ENCODE results near the gene LRFN2.

Gene LRFN2

GRCh38 chr6:40579101-40579500 is 8.1 kb downstream of the LRFN2 start:
- H3F3A ChIP-seq (ENCODE audit: control insufficient read depth, insufficient read depth), result no peaks in the 10 kb centered on the region
- no peak overlapping the region for H3K27ac ChIP-seq (ENCODE audit: low read depth, low read length)
- no peaks in the 10 kb centered on the region for H3K9me3 ChIP-seq (ENCODE audit: control insufficient read depth, insufficient read depth, low read length)
- no peaks in the 10 kb centered on the region for H3K36me3 ChIP-seq (ENCODE audit: control insufficient read depth, low read length)
- no peak overlapping the region for H3K4me2 ChIP-seq (ENCODE audit: low read length)
- no peaks in the 10 kb centered on the region for H3K27me3 ChIP-seq (ENCODE audit: control insufficient read depth, low read length)
- H3K79me2 ChIP-seq (ENCODE audit: control insufficient read depth, low read length), result no peaks in the 10 kb centered on the region
- no peak overlapping the region for H3K4me3 ChIP-seq (ENCODE audit: low read length)
- no peaks in the 10 kb centered on the region for H3K4me1 ChIP-seq (ENCODE audit: control insufficient read depth, low read length)
- TF ChIP-seq EZH2phosphoT487 (IDR thresholded peaks at IDR 0.05; ENCODE audit: borderline replicate concordance, low read length), result no peak
- TF ChIP-seq, protein P1, sequence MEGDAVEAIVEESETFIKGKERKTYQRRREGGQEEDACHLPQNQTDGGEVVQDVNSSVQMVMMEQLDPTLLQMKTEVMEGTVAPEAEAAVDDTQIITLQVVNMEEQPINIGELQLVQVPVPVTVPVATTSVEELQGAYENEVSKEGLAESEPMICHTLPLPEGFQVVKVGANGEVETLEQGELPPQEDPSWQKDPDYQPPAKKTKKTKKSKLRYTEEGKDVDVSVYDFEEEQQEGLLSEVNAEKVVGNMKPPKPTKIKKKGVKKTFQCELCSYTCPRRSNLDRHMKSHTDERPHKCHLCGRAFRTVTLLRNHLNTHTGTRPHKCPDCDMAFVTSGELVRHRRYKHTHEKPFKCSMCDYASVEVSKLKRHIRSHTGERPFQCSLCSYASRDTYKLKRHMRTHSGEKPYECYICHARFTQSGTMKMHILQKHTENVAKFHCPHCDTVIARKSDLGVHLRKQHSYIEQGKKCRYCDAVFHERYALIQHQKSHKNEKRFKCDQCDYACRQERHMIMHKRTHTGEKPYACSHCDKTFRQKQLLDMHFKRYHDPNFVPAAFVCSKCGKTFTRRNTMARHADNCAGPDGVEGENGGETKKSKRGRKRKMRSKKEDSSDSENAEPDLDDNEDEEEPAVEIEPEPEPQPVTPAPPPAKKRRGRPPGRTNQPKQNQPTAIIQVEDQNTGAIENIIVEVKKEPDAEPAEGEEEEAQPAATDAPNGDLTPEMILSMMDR (IDR thresholded peaks at IDR 0.05; ENCODE audit: low read depth, low read length, poor library complexity, severe bottlenecking), result no peak
- no peaks in the 10 kb centered on the region for H3K9me2 ChIP-seq (replicated peaks; ENCODE audit: control insufficient read depth, low read length)
- H4K20me1 ChIP-seq (ENCODE audit: control insufficient read depth, insufficient read depth, low read depth, low read length), result no peaks in the 10 kb centered on the region

DNA sequence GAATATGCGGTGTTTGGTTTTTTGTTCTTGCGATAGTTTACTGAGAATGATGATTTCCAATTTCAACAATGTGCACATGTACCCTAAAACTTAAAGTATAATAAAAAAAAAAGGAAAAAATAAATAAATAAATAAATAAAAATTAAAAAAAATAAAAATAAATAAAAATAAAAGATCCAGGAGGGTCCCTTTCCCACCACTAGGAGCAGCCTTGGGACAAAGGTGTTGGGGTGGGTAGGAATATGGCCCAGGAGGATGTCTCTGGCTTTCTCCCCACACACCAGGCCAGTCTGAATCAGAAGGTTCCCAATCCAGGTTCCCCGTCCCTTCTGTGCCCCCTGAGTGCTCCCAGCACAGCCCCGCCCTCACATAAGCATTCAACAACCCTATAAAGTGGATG is 9.5 kb downstream of the LRFN2 start:
- TF ChIP-seq, protein P1 (IDR thresholded peaks at IDR 0.05; ENCODE audit: low read depth, low read length, poor library complexity, severe bottlenecking), result no peak
- TF ChIP-seq EZH2phosphoT487 (IDR thresholded peaks at IDR 0.05; ENCODE audit: borderline replicate concordance, low read length), result no peak
- Histone ChIP-seq H3F3A (ENCODE audit: control insufficient read depth, insufficient read depth) (no peaks in the 10 kb centered on the region), H3K27ac (ENCODE audit: low read depth, low read length) (no peak overlapping the region), H3K36me3 (ENCODE audit: control insufficient read depth, low read length) (no peaks in the 10 kb centered on the region), H4K20me1 (ENCODE audit: control insufficient read depth, insufficient read depth, low read depth, low read length) (no peaks in the 10 kb centered on the region), H3K4me1 (ENCODE audit: control insufficient read depth, low read length) (peaks cover 3% of the 10 kb centered on the region; the same call in 1 of the 2 replicates), H3K4me3 (ENCODE audit: low read length) (no peak overlapping the region), H3K79me2 (ENCODE audit: control insufficient read depth, low read length) (no peaks in the 10 kb centered on the region), H3K27me3 (ENCODE audit: control insufficient read depth, low read length) (no peaks in the 10 kb centered on the region), H3K9me2 (replicated peaks; ENCODE audit: control insufficient read depth, low read length) (no peaks in the 10 kb centered on the region), H3K9me3 (ENCODE audit: control insufficient read depth, insufficient read depth, low read length) (no peaks in the 10 kb centered on the region), H3K4me2 (ENCODE audit: low read length) (no peak overlapping the region)

GRCh38 chr6:40573221-40573620 is 13.9 kb downstream of the LRFN2 start:
- no peak overlapping the region for H3K27ac ChIP-seq (ENCODE audit: low read depth, low read length)
- no peak overlapping the region for H3K4me3 ChIP-seq (ENCODE audit: low read length)
- no peaks in the 10 kb centered on the region for H3K27me3 ChIP-seq (ENCODE audit: control insufficient read depth, low read length)
- H4K20me1 ChIP-seq (ENCODE audit: control insufficient read depth, insufficient read depth, low read depth, low read length), result no peaks in the 10 kb centered on the region
- H3K79me2 ChIP-seq (ENCODE audit: control insufficient read depth, low read length), result no peaks in the 10 kb centered on the region
- no peak for TF ChIP-seq EZH2phosphoT487 (IDR thresholded peaks at IDR 0.05; ENCODE audit: borderline replicate concordance, low read length)
- TF ChIP-seq, protein P1 (IDR thresholded peaks at IDR 0.05; ENCODE audit: low read depth, low read length, poor library complexity, severe bottlenecking), result no peak
- peaks cover 3% of the 10 kb centered on the region; the same call in 1 of the 2 replicates for H3K4me1 ChIP-seq (ENCODE audit: control insufficient read depth, low read length)
- H3K9me2 ChIP-seq (replicated peaks; ENCODE audit: control insufficient read depth, low read length), result no peaks in the 10 kb centered on the region
- no peak overlapping the region for H3K4me2 ChIP-seq (ENCODE audit: low read length)
- no peaks in the 10 kb centered on the region for H3K36me3 ChIP-seq (ENCODE audit: control insufficient read depth, low read length)
- H3F3A ChIP-seq (ENCODE audit: control insufficient read depth, insufficient read depth), result no peaks in the 10 kb centered on the region
- no peaks in the 10 kb centered on the region for H3K9me3 ChIP-seq (ENCODE audit: control insufficient read depth, insufficient read depth, low read length)
